HUES64 (cell line): Measurements from ENCODE around the gene IL1R2.

Experiments
- H3K27ac ChIP-seq: 2 replicates; pipeline ENCODE4 v1.7.0; 2013; ENCODE audit warnings: low read depth, low read length, inconsistent platforms
- H3K27me3 ChIP-seq: 2 replicates; pipeline ENCODE4 v1.6.1; 2013; ENCODE audit warnings: mild to moderate bottlenecking, low read length; ENCODE audit not compliant: insufficient read depth
- H3K36me3 ChIP-seq: 2 replicates; pipeline ENCODE4 v1.6.1; 2013; ENCODE audit warnings: mild to moderate bottlenecking, low read length; ENCODE audit not compliant: insufficient read depth
- H3K4me1 ChIP-seq: 2 replicates; pipeline ENCODE4 v1.6.1; 2013; ENCODE audit warnings: mild to moderate bottlenecking, low read length, moderate library complexity; ENCODE audit not compliant: insufficient read depth
- H3K4me3 ChIP-seq: 2 replicates; pipeline ENCODE4 v1.5.1; 2013; ENCODE audit warnings: mild to moderate bottlenecking, low read length, moderate library complexity
- H3K9ac ChIP-seq: 2 replicates; pipeline ENCODE4 v1.6.1; 2013; ENCODE audit warnings: mild to moderate bottlenecking, low read depth, low read length
- H3K9me3 ChIP-seq: 2 replicates; pipeline ENCODE4 v1.6.1; 2013; ENCODE audit warnings: low read depth, low read length; ENCODE audit not compliant: insufficient read depth
- WGBS: fragments of 150-250, 120-280 bp; methylation state at CpG from one replicate; pipeline ENCODE4 v1.1.7; 2013; ENCODE audit warnings: missing lambda C conversion rate; 5-methylcytosine and 5-hydroxymethylcytosine counted together

IL1R2 gene

DNA sequence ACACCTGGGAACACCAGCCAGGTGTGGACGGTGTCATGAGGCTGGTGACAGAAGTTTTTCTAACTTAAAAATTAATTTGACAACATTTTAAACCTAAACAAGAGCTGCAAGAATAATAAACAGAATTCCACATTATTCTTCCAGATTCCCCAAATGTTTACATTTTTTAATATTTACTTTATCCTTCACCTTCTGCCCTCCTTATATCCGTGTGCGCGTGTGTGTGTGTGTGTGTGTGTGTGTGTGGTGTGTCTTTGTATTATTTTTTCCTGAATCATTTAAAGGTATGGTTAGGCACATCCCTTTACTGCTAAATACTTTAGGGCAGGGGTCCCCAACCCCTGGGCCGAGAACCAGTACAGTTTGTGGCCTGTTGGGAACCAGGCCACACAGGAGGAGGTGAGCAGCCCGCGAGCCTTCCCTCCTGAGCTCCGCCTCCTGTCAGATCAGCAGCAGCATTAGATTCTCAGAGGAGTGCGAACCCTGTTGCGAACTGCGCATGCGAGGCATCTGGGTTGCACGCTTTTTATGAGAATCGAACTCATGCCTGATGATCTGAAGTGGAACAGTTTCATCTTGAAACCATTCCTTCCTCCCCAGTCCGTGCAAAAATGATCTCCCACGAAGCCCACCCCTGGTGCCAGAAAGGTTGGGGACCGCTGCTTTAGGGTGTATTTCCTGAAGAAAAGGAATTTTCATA, 16.4 kb upstream of the IL1R2 start:
- no peak overlapping the region for H3K9ac ChIP-seq
- H3K27me3 ChIP-seq = no peaks in the 10 kb centered on the region
- no peaks in the 10 kb centered on the region for H3K36me3 ChIP-seq
- H3K4me3 ChIP-seq = no peak overlapping the region
- peak overlapping the region; percentile 26; the same call in 1 of the 2 replicates for H3K27ac ChIP-seq
- peaks cover 14% of the 10 kb centered on the region for H3K9me3 ChIP-seq
- 89% methylated on average over 14 of the region's 17 CpGs for WGBS
- H3K4me1 ChIP-seq = peaks cover 9% of the 10 kb centered on the region

DNA sequence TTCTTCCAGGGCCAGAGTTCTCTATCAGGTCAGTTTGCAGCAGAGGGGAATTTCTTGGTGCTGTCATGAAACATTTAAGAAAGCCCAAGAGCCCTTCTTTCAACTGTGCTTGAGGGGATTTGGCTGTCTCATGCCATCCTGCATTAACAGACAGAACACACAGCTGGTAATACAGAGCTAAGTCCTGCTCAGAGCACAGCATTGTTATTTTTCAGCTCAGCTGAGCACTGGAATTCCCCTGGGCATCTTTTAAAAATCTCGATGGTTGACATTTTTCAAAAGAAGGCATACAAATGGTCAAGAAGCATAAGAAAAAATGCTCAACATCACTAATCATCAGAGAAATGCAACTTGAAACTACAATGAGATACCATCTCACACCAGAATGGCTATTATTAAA, 14.9 kb upstream of the IL1R2 start:
- Histone ChIP-seq H3K9me3 (no peaks in the 10 kb centered on the region), H3K27me3 (no peaks in the 10 kb centered on the region), H3K9ac (no peak overlapping the region), H3K4me3 (no peak overlapping the region), H3K4me1 (peaks cover 9% of the 10 kb centered on the region), H3K27ac (no peak overlapping the region), H3K36me3 (no peaks in the 10 kb centered on the region)
- WGBS = 88% methylated on average over 1 of the region's 1 CpG

DNA sequence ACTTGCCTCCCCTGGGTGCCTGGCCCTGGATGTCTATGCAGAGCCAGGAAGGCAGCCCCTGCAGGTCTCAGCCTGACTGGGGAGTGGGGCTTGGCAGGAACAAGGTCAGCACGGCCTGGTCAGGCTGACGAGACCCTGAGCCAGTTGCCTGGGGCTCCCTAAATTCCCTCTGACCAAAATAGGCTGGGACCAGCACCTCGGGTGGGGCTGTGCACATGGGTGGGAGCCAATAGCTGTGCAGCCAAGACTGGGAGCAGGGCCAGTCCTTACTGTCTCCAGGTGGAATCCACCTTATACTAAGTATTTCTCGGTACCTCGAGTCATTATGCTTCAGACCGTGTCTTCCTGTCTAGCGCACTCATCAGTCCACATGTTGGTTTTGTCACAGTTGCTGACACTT, 11.4 kb upstream of the IL1R2 start:
- WGBS = 96% methylated on average over 7 of the region's 7 CpGs
- no peaks in the 10 kb centered on the region for H3K9me3 ChIP-seq
- no peak overlapping the region for H3K27ac ChIP-seq

DNA sequence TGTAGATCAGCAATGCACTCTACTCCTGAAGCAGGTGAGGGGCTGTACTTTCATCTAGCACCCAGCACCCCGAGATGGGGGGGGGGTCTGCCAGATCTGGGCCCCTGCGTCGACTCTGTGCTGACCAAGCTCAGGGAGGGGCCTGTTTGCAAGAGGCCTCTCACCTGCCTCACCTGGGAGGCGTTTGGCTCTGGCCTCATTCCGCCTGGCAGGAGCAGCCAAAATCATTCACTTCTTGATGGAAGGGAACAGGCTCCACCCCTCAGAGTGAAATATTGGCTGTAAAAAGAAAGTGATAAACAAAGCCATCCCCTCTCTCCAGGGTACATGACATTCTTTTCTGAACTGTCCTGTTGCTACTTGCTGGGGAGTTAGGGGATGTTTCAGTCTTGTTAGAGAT, 10.7 kb upstream of the IL1R2 start:
- no peak overlapping the region for H3K4me3 ChIP-seq
- H3K27me3 ChIP-seq = no peaks in the 10 kb centered on the region
- 96% methylated on average over 5 of the region's 5 CpGs for WGBS
- H3K36me3 ChIP-seq = no peaks in the 10 kb centered on the region
- H3K9ac ChIP-seq = no peak overlapping the region
- H3K4me1 ChIP-seq = peaks cover 6% of the 10 kb centered on the region; the same call in 1 of the 2 replicates
- H3K9me3 ChIP-seq = no peaks in the 10 kb centered on the region
- H3K27ac ChIP-seq = no peak overlapping the region

More for the DNA sequence above, 11.4 kb upstream of the IL1R2 start:
- no peaks in the 10 kb centered on the region for H3K36me3 ChIP-seq
- H3K4me1 ChIP-seq = peaks cover 6% of the 10 kb centered on the region; the same call in 1 of the 2 replicates
- H3K27me3 ChIP-seq = no peaks in the 10 kb centered on the region
- H3K9ac ChIP-seq = no peak overlapping the region
- H3K4me3 ChIP-seq = no peak overlapping the region

DNA sequence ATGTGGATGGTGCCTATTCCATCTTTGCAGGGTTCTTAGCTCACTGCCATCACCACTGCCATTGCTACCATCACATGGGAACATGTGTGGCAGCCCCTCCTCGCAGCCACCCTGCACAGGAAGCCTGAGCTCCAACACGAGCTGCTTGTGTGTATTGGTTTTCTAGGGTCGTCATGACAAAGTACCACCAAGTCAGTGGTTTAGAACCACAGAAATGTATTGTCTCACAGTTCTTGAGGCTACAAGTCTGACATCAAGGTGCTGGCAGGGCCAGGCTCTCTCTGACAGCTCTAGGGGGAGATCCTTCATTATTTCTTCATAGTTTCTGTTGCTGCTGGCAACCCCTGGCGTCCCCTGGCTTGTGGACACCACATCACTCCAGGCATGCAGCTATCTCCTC, 10.3 kb upstream of the IL1R2 start:
- Histone ChIP-seq H3K4me3 (no peak overlapping the region), H3K27ac (no peak overlapping the region), H3K4me1 (peaks cover 6% of the 10 kb centered on the region; the same call in 1 of the 2 replicates), H3K9me3 (no peaks in the 10 kb centered on the region), H3K36me3 (no peaks in the 10 kb centered on the region), H3K27me3 (no peaks in the 10 kb centered on the region), H3K9ac (no peak overlapping the region)
- 91% methylated on average over 4 of the region's 4 CpGs for WGBS

DNA sequence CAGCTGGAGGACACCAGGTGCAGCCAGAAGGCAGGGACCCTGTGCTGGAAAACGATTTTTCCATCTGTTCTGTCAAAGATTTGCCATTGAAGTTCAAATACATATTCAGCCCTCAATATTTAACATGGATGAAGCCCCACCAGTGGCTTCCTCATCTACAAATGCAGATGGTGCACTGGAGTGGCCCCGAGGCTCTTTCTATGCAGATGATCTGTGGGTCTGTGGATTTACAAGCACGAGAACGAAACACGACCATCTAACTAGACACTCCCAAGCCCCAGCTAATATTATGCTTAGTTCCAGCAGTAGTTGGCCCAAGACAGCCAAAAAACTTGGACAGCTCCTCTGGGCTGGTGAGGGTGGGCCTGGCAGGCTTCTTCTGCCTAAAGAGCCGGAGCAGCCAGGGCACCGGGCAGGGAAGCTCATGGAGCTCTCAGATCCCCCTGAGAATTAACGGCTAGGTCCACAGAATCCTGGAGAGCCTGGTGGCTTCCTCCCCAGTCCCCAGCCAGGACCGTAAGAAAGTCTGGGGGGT, 9.2 kb upstream of the IL1R2 start:
- Histone ChIP-seq H3K4me3 (no peak overlapping the region), H3K4me1 (peaks cover 6% of the 10 kb centered on the region; the same call in 1 of the 2 replicates), H3K27me3 (no peaks in the 10 kb centered on the region), H3K9me3 (no peaks in the 10 kb centered on the region), H3K9ac (no peak overlapping the region), H3K36me3 (no peaks in the 10 kb centered on the region), H3K27ac (no peak overlapping the region)
- 93% methylated on average over 9 of the region's 9 CpGs for WGBS

DNA sequence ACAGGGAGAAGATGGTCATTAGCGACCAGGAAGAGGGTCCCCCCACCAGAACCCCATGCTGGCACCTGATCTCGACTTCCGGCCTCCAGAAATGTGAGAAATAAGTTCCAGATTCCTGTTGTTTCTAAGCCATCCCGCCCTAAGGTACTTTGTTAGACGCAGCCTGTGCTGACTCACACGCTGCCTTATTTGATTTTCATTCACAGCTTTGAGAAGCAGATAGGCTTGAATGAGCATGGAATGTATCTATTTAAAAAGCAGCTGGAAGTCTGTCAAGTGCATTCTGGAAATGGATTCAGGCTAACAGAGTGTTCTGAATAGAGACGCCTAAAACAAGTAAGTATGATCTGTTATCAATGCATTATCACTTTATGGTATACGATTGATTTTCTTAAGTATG, 8.3 kb upstream of the IL1R2 start:
- 72% methylated on average over 7 of the region's 8 CpGs for WGBS
- Histone ChIP-seq H3K27ac (no peak overlapping the region), H3K4me1 (peaks cover 6% of the 10 kb centered on the region; the same call in 1 of the 2 replicates), H3K9ac (no peak overlapping the region), H3K4me3 (no peak overlapping the region), H3K36me3 (no peaks in the 10 kb centered on the region), H3K27me3 (no peaks in the 10 kb centered on the region), H3K9me3 (no peaks in the 10 kb centered on the region)

DNA sequence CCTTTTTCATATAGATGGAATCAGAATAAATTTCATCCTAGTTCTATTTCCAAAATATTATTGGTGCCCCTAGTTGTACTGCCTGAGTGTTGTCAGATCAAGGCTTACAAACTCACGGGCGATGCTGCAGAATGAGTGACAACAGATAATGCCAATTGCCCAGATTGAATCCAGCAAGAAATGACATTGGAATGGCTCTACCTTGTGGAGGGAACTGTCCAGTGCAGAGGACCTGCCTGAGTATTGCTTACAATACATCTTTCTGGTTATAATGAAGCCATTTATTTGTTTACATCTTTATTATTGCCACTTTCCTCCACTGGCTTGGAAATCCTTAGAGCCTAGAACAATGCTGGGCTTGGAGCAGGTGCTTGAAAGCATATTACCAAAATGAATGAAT, 7.8 kb upstream of the IL1R2 start:
- Histone ChIP-seq H3K9me3 (no peaks in the 10 kb centered on the region), H3K36me3 (no peaks in the 10 kb centered on the region), H3K4me1 (peaks cover 6% of the 10 kb centered on the region; the same call in 1 of the 2 replicates), H3K27me3 (no peaks in the 10 kb centered on the region), H3K4me3 (no peak overlapping the region), H3K9ac (no peak overlapping the region), H3K27ac (no peak overlapping the region)
- WGBS = 89% methylated on average over 2 of the region's 2 CpGs

DNA sequence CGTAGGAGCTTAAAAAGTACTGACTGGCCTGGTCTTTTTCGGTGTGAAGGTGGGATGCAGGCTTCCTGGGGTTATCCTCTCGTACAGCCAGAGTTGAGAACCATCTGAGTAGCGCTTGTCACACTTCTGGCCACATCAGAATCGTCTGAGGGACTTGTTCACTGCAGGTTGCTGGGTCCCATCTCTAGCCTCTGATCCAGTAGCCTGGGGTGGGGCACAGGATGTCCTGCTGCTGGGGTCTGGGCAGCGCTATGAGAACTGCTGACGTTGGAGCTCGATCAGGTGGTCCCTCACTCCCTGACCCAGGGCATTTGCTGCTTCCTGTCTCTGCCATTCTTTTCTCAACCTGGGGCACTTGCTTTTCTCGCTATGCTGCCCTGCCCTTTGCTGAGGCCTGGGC, 7.1 kb upstream of the IL1R2 start:
- Histone ChIP-seq H3K4me3 (no peak overlapping the region), H3K27me3 (no peaks in the 10 kb centered on the region), H3K36me3 (no peaks in the 10 kb centered on the region), H3K9ac (no peak overlapping the region), H3K27ac (no peak overlapping the region), H3K9me3 (no peaks in the 10 kb centered on the region), H3K4me1 (peaks cover 6% of the 10 kb centered on the region; the same call in 1 of the 2 replicates)
- WGBS = 88% methylated on average over 9 of the region's 9 CpGs

DNA sequence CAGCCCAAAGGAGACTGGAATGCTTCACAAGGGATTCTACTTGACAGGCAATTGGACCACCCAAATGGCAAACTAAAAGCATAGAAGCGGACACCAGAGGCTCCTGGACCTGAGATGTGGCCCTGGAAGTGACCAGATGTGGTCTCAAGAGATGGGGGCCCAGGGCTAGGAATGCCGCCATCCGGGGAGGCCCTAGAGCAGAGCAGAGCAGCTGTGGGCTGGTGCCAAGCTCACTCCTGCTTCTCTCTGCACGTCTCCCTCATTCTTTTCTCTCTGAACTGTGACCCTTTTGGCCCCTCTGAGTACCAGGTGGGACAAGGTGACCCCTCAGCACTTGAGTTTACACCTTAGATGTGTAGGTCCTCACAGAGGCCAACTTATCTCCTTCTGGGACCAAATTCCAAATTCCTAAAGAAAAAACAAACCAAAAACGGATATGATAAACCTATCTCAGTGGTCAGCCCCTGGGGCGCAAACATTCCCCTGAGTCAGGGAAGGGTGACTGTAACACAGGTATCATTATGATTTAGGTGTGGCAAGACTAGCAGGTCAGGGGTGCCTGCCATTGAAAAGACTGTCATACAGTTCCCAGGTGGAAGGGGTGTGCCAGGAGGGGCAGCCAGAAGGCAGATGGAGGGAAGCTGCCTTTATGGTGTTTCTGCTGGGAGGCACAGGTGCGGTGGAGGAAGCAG, 6.5 kb upstream of the IL1R2 start:
- H3K36me3 ChIP-seq = no peaks in the 10 kb centered on the region
- no peak overlapping the region for H3K27ac ChIP-seq
- no peak overlapping the region for H3K9ac ChIP-seq
- H3K27me3 ChIP-seq = no peaks in the 10 kb centered on the region
- no peaks in the 10 kb centered on the region for H3K9me3 ChIP-seq
- H3K4me3 ChIP-seq = no peak overlapping the region
- H3K4me1 ChIP-seq = peaks cover 6% of the 10 kb centered on the region; the same call in 1 of the 2 replicates
- 94% methylated on average over 7 of the region's 7 CpGs for WGBS

DNA sequence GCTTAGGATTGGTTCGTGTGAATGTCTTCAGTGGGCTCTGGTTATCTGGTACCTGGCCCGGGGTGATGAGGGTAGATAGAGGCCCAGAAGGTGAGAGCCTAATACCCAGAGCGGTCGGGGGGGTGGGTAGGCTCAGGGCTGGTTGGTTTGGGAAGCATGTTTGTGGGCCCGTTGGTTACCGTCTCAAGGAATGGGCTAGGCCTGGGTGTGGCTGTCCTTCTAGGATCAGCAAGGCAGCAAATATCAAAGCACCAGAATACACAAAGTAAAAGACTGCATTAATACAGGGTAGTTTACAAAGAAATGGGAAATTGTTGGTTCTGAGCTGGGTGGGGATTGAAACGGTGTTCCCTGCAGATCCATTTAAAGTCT, 6.0 kb upstream of the IL1R2 start:
- Histone ChIP-seq H3K9me3 (no peaks in the 10 kb centered on the region), H3K36me3 (no peaks in the 10 kb centered on the region), H3K9ac (no peak overlapping the region), H3K27ac (no peak overlapping the region), H3K4me3 (no peak overlapping the region), H3K4me1 (peaks cover 6% of the 10 kb centered on the region; the same call in 1 of the 2 replicates), H3K27me3 (no peaks in the 10 kb centered on the region)
- WGBS = 94% methylated on average over 7 of the region's 7 CpGs
